Mesenchymal stem cell (in vitro differentiated cells and primary cell): Measurements from ENCODE around the gene RAB38.

Experiments used
- DNase-seq: peaks from one replicate; pipeline ENCODE4 v3.0.0-alpha.2; 2013
- H2AFZ ChIP-seq: one replicate; pipeline ENCODE4 v1.6.1; 2013; ENCODE audit warnings: low read depth, mild to moderate bottlenecking, control low read depth, inconsistent platforms, low read length, moderate library complexity
- H2AK5ac ChIP-seq: 2 replicates; pipeline ENCODE4 v1.6.1; 2013; ENCODE audit warnings: low read length, moderate library complexity, mild to moderate bottlenecking, inconsistent platforms; ENCODE audit not compliant: severe bottlenecking
- H2BK120ac ChIP-seq: one replicate; pipeline ENCODE4 v1.6.1; 2013; ENCODE audit warnings: low read depth, mild to moderate bottlenecking, inconsistent platforms, low read length, moderate library complexity
- H2BK12ac ChIP-seq, 2 experiments: one replicate each; pipeline ENCODE4 v1.6.1; 2013; ENCODE audit warnings: inconsistent platforms in 2 of 2, low read length in 2 of 2, mild to moderate bottlenecking in 2 of 2, moderate library complexity in 2 of 2, control low read depth in 1 of 2
- H2BK15ac ChIP-seq: one replicate; pipeline ENCODE4 v1.6.1; 2013; ENCODE audit warnings: mild to moderate bottlenecking, low read depth, inconsistent platforms; ENCODE audit not compliant: poor library complexity, severe bottlenecking
- H2BK5ac ChIP-seq: 2 replicates; pipeline ENCODE4 v1.6.1; 2013; ENCODE audit warnings: low read depth, mild to moderate bottlenecking, low read length, control low read depth, inconsistent platforms; ENCODE audit not compliant: poor library complexity, severe bottlenecking
- H3K14ac ChIP-seq, 2 experiments: one replicate each; pipeline ENCODE4 v1.6.1; 2013; ENCODE audit warnings: inconsistent platforms in 2 of 2, low read length in 2 of 2, control low read depth in 1 of 2, mild to moderate bottlenecking in 1 of 2, moderate library complexity in 1 of 2
- H3K18ac ChIP-seq, 2 experiments: one replicate each; pipeline ENCODE4 v1.6.1; 2013; ENCODE audit warnings: inconsistent platforms in 2 of 2, low read length in 2 of 2, control low read depth in 1 of 2, low read depth in 1 of 2, mild to moderate bottlenecking in 1 of 2
- H3K23ac ChIP-seq, 2 experiments: one replicate each; pipeline ENCODE4 v1.6.1; 2013; ENCODE audit warnings: inconsistent platforms in 2 of 2, low read length in 2 of 2, mild to moderate bottlenecking in 2 of 2, moderate library complexity in 2 of 2, control low read depth in 1 of 2
- H3K27ac ChIP-seq: 2 replicates; pipeline ENCODE4 v1.5.1; 2013; ENCODE audit warnings: mild to moderate bottlenecking, moderate library complexity, low read length, control low read depth, inconsistent platforms; ENCODE audit not compliant: poor library complexity, severe bottlenecking
- H3K27me3 ChIP-seq, 2 experiments: 2 replicates each; pipeline versions ENCODE4 v1.6.1 to v1.7.0; 2013; ENCODE audit warnings: low read length in 2 of 2, mild to moderate bottlenecking in 2 of 2, moderate library complexity in 2 of 2, control low read depth in 1 of 2, inconsistent platforms in 1 of 2; ENCODE audit not compliant: control insufficient read depth in 1 of 2, insufficient read depth in 1 of 2
- H3K36me3 ChIP-seq, 2 experiments: 2 replicates each; pipeline versions ENCODE4 v1.6.1 to v1.7.0; 2013; ENCODE audit warnings: low read length in 2 of 2, control low read depth in 1 of 2, inconsistent platforms in 1 of 2, low read depth in 1 of 2, mild to moderate bottlenecking in 1 of 2; ENCODE audit not compliant: insufficient read depth in 2 of 2, control insufficient read depth in 1 of 2
- H3K4ac ChIP-seq, 2 experiments: one replicate each; pipeline ENCODE4 v1.6.1; 2013; ENCODE audit warnings: inconsistent platforms in 2 of 2, low read length in 2 of 2, mild to moderate bottlenecking in 2 of 2, moderate library complexity in 2 of 2, control low read depth in 1 of 2, low read depth in 1 of 2
- H3K4me1 ChIP-seq: 2 replicates; pipeline ENCODE4 v1.6.1; 2013; ENCODE audit warnings: low read depth, low read length, control low read depth; ENCODE audit not compliant: control insufficient read depth, insufficient read depth
- H3K4me2 ChIP-seq: 2 replicates; pipeline ENCODE4 v1.6.1; 2013; ENCODE audit warnings: low read length, mild to moderate bottlenecking, inconsistent platforms; ENCODE audit not compliant: poor library complexity, severe bottlenecking
- H3K4me3 ChIP-seq, 2 experiments: 2 replicates each; pipeline versions ENCODE4 v1.5.1 to v1.7.0; 2013; ENCODE audit warnings: low read length in 2 of 2, mild to moderate bottlenecking in 2 of 2, control low read depth in 1 of 2, low read depth in 1 of 2; ENCODE audit not compliant: insufficient read depth in 1 of 2
- H3K79me1 ChIP-seq: replicated peaks from 2 replicates; pipeline ENCODE4 v1.6.1; 2013; ENCODE audit warnings: mild to moderate bottlenecking, control low read depth, low read length, inconsistent platforms; ENCODE audit not compliant: poor library complexity, severe bottlenecking
- H3K9ac ChIP-seq: 2 replicates; pipeline ENCODE4 v1.7.0; 2013; ENCODE audit warnings: mild to moderate bottlenecking, low read length, moderate library complexity
- H3K9me3 ChIP-seq: 2 replicates; pipeline ENCODE4 v1.7.0; 2013; ENCODE audit warnings: mild to moderate bottlenecking, low read length; ENCODE audit not compliant: control insufficient read depth
- H4K8ac ChIP-seq: one replicate; pipeline ENCODE4 v1.6.1; 2013; ENCODE audit warnings: inconsistent platforms, mild to moderate bottlenecking, low read length, moderate library complexity
- H4K91ac ChIP-seq: one replicate; pipeline ENCODE4 v1.6.1; 2013; ENCODE audit warnings: mild to moderate bottlenecking, low read length, inconsistent platforms
- WGBS: methylation state at CpG from one replicate; pipeline ENCODE4 v1.1.7; 2013; ENCODE audit warnings: mixed read lengths; 5-methylcytosine and 5-hydroxymethylcytosine counted together

Gene RAB38

DNA sequence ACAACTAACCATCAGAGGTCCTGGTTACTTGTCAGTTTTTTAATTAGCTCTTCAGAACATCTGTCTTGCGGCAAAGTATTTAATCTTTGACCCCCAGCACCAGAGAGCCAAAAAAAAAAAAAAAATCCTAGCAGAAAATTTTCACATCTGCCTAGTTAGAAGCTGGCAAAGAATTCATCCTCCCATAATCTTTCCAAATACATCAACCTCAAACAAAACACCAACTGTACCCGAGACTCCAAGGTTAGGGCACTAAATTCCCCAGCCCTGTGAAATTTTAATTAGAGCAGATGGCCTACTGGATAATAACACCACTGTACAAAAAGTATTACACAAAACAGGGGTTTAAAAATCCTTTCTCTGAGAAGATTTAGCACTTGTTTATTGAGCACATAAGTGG is 55.7 kb downstream of the RAB38 start:
- Histone ChIP-seq H3K79me1 (no peaks in the 10 kb centered on the region), H2BK15ac (no peak overlapping the region), H3K23ac (no peak overlapping the region), H3K27ac (no peak overlapping the region), H2BK120ac (no peak overlapping the region), H3K14ac (no peak overlapping the region), H3K4me3 (no peak overlapping the region), H2AK5ac (no peak overlapping the region), H3K9ac (no peak overlapping the region), H3K9me3 (no peaks in the 10 kb centered on the region), H3K4me1 (peaks cover 2% of the 10 kb centered on the region), H3K4ac (no peak overlapping the region), H4K8ac (no peak overlapping the region), H3K4me2 (no peak overlapping the region), H3K18ac (no peak overlapping the region), H4K91ac (no peak overlapping the region), H3K27me3 (no peaks in the 10 kb centered on the region), H3K36me3 (no peaks in the 10 kb centered on the region), H2AFZ (no peak overlapping the region), H2BK5ac (no peak overlapping the region), H2BK12ac (no peak overlapping the region)
- 76% methylated on average over 2 of the region's 2 CpGs for WGBS
- no peak for DNase-seq

DNA sequence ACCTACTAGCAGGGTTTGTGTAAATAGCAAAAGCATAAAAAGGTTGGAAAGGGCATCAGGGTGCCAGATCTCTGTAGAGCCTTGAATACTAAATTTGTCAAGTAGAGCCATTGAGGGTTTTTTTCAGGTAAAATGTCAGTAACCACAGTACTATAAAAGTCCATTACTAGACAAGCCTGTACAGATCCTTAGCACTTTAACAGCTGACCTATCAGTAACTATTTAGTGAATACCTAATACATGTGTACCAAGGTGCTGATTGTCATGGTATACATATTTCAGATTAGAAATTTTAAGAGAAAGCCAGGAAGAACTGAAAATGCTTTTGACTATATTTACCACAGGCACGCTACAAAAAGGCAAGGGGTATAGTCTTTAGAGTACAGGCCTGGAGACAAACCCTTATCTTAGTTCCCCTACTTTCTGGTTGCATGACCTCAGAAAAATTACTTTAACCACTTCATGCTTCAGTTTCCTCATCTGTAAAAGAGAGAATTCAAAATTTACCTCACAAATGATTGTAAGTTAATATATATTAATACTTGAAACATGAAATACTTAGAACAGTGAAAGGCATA is 57.9 kb downstream of the RAB38 start:
- Histone ChIP-seq H3K36me3 (no peaks in the 10 kb centered on the region), H2BK120ac (no peak overlapping the region), H4K8ac (no peak overlapping the region), H3K79me1 (no peaks in the 10 kb centered on the region), H3K14ac (no peak overlapping the region), H4K91ac (no peak overlapping the region), H2AFZ (no peak overlapping the region), H2BK12ac (no peak overlapping the region), H3K27ac (no peak overlapping the region), H3K4me1 (peaks cover 2% of the 10 kb centered on the region), H3K4me3 (no peak overlapping the region), H3K4me2 (no peak overlapping the region), H2AK5ac (no peak overlapping the region), H3K9me3 (no peaks in the 10 kb centered on the region), H2BK15ac (no peak overlapping the region), H2BK5ac (no peak overlapping the region), H3K27me3 (no peaks in the 10 kb centered on the region), H3K4ac (no peak overlapping the region), H3K23ac (no peak overlapping the region), H3K9ac (no peak overlapping the region), H3K18ac (no peak overlapping the region)
- no peak for DNase-seq
- 92% methylated on average over 1 of the region's 1 CpG for WGBS

DNA sequence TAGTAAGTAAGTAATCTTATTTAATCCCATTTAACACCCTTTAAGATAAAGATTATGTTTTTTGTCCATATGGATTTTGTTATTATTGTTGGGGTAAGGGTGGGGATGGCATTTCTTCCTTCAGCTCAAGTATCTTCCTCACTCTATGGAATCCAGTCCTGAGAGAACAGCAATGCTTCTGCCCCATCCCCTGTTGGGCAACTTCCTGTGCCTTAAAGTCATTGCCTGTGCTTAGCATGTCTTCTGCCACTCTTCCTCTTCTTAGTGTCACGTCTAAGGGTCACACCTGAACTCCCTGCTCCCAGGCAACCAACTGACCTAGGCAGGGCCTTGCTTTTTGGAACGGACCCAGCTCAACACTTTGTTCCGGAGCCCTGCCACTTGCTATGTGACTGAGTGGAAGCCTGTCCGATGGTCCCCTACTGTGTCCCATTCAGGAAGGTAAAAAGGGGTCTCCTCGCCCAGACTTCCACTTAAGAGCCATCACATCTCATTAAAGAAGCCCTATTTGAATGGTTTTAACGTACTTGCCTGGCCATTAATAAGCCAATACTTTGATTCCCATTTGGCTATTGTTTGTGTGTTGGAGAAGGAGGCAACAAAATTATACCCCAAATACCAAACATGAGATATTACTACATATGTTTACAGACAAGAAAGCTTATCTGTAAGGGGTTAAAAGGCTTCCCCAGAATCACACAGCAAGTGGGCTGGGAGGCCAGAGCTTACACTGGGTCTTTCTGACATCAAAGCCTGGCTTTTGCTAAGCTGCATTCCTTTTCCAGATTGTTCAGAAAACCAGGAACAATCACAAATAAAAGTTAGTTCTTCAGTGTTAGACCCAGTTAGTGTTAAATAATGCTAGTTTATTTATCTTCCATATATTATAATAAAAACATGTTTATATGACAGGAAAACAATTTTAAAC is 59.2 kb downstream of the RAB38 start:
- H4K8ac ChIP-seq, result no peak overlapping the region
- 87% methylated on average over 4 of the region's 6 CpGs for whole genome bisulfite sequencing
- no peaks in the 10 kb centered on the region for H3K27me3 ChIP-seq
- H3K4me1 ChIP-seq, result peaks cover 2% of the 10 kb centered on the region
- H3K27ac ChIP-seq, result no peak overlapping the region
- H3K4me3 ChIP-seq, result no peak overlapping the region
- no peak overlapping the region for H2BK12ac ChIP-seq
- no peak overlapping the region for H2AK5ac ChIP-seq
- no peak overlapping the region for H2BK15ac ChIP-seq
- H3K79me1 ChIP-seq, result no peaks in the 10 kb centered on the region
- no peak overlapping the region for H3K18ac ChIP-seq
- no peak overlapping the region for H3K14ac ChIP-seq
- no peak overlapping the region for H3K4me2 ChIP-seq
- no peak overlapping the region for H4K91ac ChIP-seq
- no peak for DNase-seq
- no peak overlapping the region for H3K23ac ChIP-seq
- no peak overlapping the region for H2AFZ ChIP-seq
- no peaks in the 10 kb centered on the region for H3K9me3 ChIP-seq
- H2BK120ac ChIP-seq, result no peak overlapping the region
- no peaks in the 10 kb centered on the region for H3K36me3 ChIP-seq
- no peak overlapping the region for H3K9ac ChIP-seq
- no peak overlapping the region for H2BK5ac ChIP-seq
- H3K4ac ChIP-seq, result no peak overlapping the region

DNA sequence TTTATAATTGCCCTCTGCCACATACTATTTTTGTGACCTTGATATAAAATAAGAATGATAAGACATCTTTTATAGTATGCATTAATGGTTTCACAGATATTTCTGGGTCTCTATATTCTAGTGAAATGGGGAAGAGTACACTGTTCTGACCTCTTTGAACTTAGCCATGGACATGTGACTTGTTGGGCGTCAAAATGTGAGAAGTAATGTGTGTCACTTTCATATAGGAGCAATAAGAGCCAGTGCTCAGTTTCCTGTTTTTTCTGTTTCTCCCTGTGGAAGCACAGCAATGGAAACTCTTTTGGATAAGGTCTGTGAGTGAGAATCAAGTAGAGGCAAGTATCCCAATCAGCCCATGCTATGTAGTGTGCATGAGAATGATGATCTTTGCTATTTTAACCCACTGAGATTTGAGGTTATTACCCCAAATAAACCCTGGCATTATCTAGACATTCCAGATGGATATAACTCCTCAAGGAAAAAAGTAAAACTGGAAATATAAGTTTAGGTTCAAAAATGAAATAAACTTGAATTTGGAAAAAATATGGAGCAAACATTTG is 60.7 kb downstream of the RAB38 start:
- no peaks in the 10 kb centered on the region for H3K9me3 ChIP-seq
- no peak overlapping the region for H3K14ac ChIP-seq
- WGBS, result 90% methylated on average over 1 of the region's 1 CpG
- no peaks in the 10 kb centered on the region for H3K36me3 ChIP-seq
- H3K4me2 ChIP-seq, result no peak overlapping the region
- H2BK12ac ChIP-seq, result no peak overlapping the region
- no peak overlapping the region for H2AFZ ChIP-seq
- H3K27ac ChIP-seq, result no peak overlapping the region
- no peaks in the 10 kb centered on the region for H3K79me1 ChIP-seq
- H4K8ac ChIP-seq, result no peak overlapping the region
- H3K4me3 ChIP-seq, result no peak overlapping the region
- H3K27me3 ChIP-seq, result no peaks in the 10 kb centered on the region
- no peak overlapping the region for H2AK5ac ChIP-seq
- H3K23ac ChIP-seq, result no peak overlapping the region
- H2BK15ac ChIP-seq, result no peak overlapping the region
- peaks cover 2% of the 10 kb centered on the region for H3K4me1 ChIP-seq
- no peak for DNase-seq
- no peak overlapping the region for H2BK120ac ChIP-seq
- H3K9ac ChIP-seq, result no peak overlapping the region
- H3K18ac ChIP-seq, result no peak overlapping the region
- no peak overlapping the region for H3K4ac ChIP-seq
- no peak overlapping the region for H4K91ac ChIP-seq
- H2BK5ac ChIP-seq, result no peak overlapping the region
